Stomach (tissue), 9 donors: Measurements from ENCODE around the gene CALHM2. TPM values are rescaled to one million over a fixed set of nuclear protein-coding genes. Genes with fewer than 3 reads are reported as not detected.

Experiments used
- DNase-seq, 2 donors: peaks; one replicate each; pipeline versions ENCODE4 v3.0.0 to v3.0.0-alpha.2; 2013 to 2019
- H3K27ac ChIP-seq, 5 donors: fragments of 200-600 bp in 4 of 5; sonication (generic) in 4 of 5; one replicate each; pipeline ENCODE4 v1.5.1; 2013 to 2019; ENCODE audit warnings: mild to moderate bottlenecking in 1 of 5, moderate library complexity in 1 of 5
- H3K27me3 ChIP-seq, 3 donors: fragments of 200-600 bp; sonication (generic); one replicate each; pipeline ENCODE4 v1.5.1; 2017 to 2019; ENCODE audit warnings: mixed run types in 1 of 3
- H3K36me3 ChIP-seq, 4 donors: fragments of 200-600 bp; sonication (generic); 1 replicate in 3 of 4; 2 replicates in 1 of 4; pipeline ENCODE4 v1.5.1; 2016 to 2019
- H3K4me1 ChIP-seq, 4 donors: fragments of 200-600 bp; sonication (generic); one replicate each; pipeline ENCODE4 v1.5.1; 2016 to 2019
- H3K4me3 ChIP-seq, 4 donors: fragments of 200-600 bp; sonication (generic) in 3 of 4; one replicate each; pipeline ENCODE4 v1.5.1; 2016 to 2019; ENCODE audit warnings: mild to moderate bottlenecking in 1 of 4
- H3K9me3 ChIP-seq, 4 donors: fragments of 200-600 bp; sonication (generic); one replicate each; pipeline ENCODE4 v1.5.1; 2016 to 2019
- CTCF ChIP-seq, 7 experiments: fragments of 450-650 bp in 4 of 7; fragments of 200-600 bp in 3 of 7; sonication (generic) in 3 of 7; IDR thresholded peaks; one replicate each; pipeline ENCODE4 v1.5.1; 2016 to 2019; ENCODE audit warnings: antibody characterized with exemption in 7 of 7, control low read depth in 2 of 7, mild to moderate bottlenecking in 1 of 7
- EP300 ChIP-seq: sonication (generic); formaldehyde crosslinking; IDR thresholded peaks from one replicate; pipeline ENCODE4 v1.6.1; 2017; ENCODE audit warnings: antibody characterized with exemption
- POLR2A ChIP-seq, 4 donors: fragments of 450-650 bp; IDR thresholded peaks; one replicate each; pipeline ENCODE4 v1.6.1; 2016; ENCODE audit warnings: antibody characterized with exemption in 4 of 4, control low read depth in 2 of 4, mild to moderate bottlenecking in 1 of 4, moderate library complexity in 1 of 4
- POLR2AphosphoS5 ChIP-seq, 3 donors: sonication (generic); formaldehyde crosslinking; IDR thresholded peaks; one replicate each; pipeline ENCODE4 v1.6.1; 2016; ENCODE audit warnings: antibody characterized with exemption in 3 of 3
- WGBS, 5 donors: extraction: QIAGEN DNeasy Blood & Tissue Kit in 3 of 5; methylation state at CpG; one replicate each; pipeline versions ENCODE4 v1.1.5 to v1.1.7; 2013 to 2018; 5-methylcytosine and 5-hydroxymethylcytosine counted together
- intact Hi-C: fragments of 100-400 bp; cut with DNase I; formaldehyde crosslinking; loops from one replicate; pipeline ENCODE4 v1.15.1; 2023; ENCODE audit warnings: low total_unique reads
- polyA plus RNA-seq, 3 donors: library from polyadenylated mRNA; stranded (reverse); fragments of 200-250 nt; gene quantifications; one replicate each; pipeline ENCODE4 v1.2.3, GENCODE V29; 2013
- total RNA-seq, 5 donors: library from RNA; depleted of rRNA; stranded (reverse); fragments of >200 nt; gene quantifications; one replicate each; pipeline versions ENCODE4 v1.1.0 to v1.2.3, GENCODE V29; 2014 to 2016
- donor health status: healthy with polysubstance abuse.
- donor health status: Bipolar disorder and iron deficiency.
- donor health status: healthy.

Gene CALHM2
- total and polyA plus RNA-seq, 8 donors = 1.8 to 30.1 (median 9.5) TPM

GRCh38 chr10:103467406-103467805 lies 15.2 kb upstream of the CALHM2 start:
- Histone ChIP-seq H3K4me3 (no peak overlapping the region), H3K27ac (no peak overlapping the region)
- 80 to 91% (median 88%) methylated on average over 7 of the region's 7 CpGs for WGBS, 5 donors

GRCh38 chr10:103466734-103467133 lies 14.6 kb upstream of the CALHM2 start:
- Histone ChIP-seq H3K27me3 (peaks cover 0 to 5% (median 0%) of the 10 kb centered on the region in 3 donors), H3K36me3 (no peaks in the 10 kb centered on the region), H3K4me3 (no peak overlapping the region), H3K9me3 (no peaks in the 10 kb centered on the region), H3K4me1 (peaks cover 0 to 8% (median 4%) of the 10 kb centered on the region in 4 donors), H3K27ac (no peak overlapping the region)
- DNase-seq = no peak
- TF ChIP-seq POLR2A (IDR thresholded peaks at IDR 0.05) = no peak
- TF ChIP-seq EP300 = no peak
- no peak for TF ChIP-seq POLR2AphosphoS5 (IDR thresholded peaks at IDR 0.05)
- no peak for TF ChIP-seq CTCF (IDR thresholded peaks at IDR 0.05)
- intact Hi-C loops = no loop called here
- 82 to 89% (median 84%) methylated on average over 3 of the region's 3 CpGs for WGBS, 5 donors

More at GRCh38 chr10:103467406-103467805, 15.2 kb upstream of the CALHM2 start:
- H3K4me1 ChIP-seq = peaks cover 0 to 13% (median 4%) of the 10 kb centered on the region in 4 donors
- no peak for TF ChIP-seq CTCF (IDR thresholded peaks at IDR 0.05)
- TF ChIP-seq POLR2A (IDR thresholded peaks at IDR 0.05) = no peak
- TF ChIP-seq POLR2AphosphoS5 (IDR thresholded peaks at IDR 0.05) = no peak
- no peak for TF ChIP-seq EP300
- no peaks in the 10 kb centered on the region for H3K36me3 ChIP-seq
- intact Hi-C loops = no loop called here
- peaks cover 0 to 8% (median 0%) of the 10 kb centered on the region in 3 donors for H3K27me3 ChIP-seq
- no peak for DNase-seq
- H3K9me3 ChIP-seq = no peaks in the 10 kb centered on the region

GRCh38 chr10:103465411-103466179 lies 13.4 kb upstream of the CALHM2 start:
- H3K9me3 ChIP-seq = no peaks in the 10 kb centered on the region
- WGBS, 5 donors = 86 to 92% (median 88%) methylated on average over 14 of the region's 14 CpGs
- no peaks in the 10 kb centered on the region for H3K27me3 ChIP-seq
- H3K4me3 ChIP-seq = no peak overlapping the region
- TF ChIP-seq POLR2AphosphoS5 (IDR thresholded peaks at IDR 0.05) (no peak), POLR2A (IDR thresholded peaks at IDR 0.05) (no peak), EP300 (no peak), CTCF (IDR thresholded peaks at IDR 0.05) (no peak)
- intact Hi-C loops = no loop called here
- DNase-seq = no peak
- H3K4me1 ChIP-seq = no peaks in the 10 kb centered on the region
- no peaks in the 10 kb centered on the region for H3K36me3 ChIP-seq
- no peak overlapping the region for H3K27ac ChIP-seq

- no peak for DNase-seq
- no peak overlapping the region for H3K27ac ChIP-seq
- H3K4me1 ChIP-seq = no peaks in the 10 kb centered on the region
- no peak for TF ChIP-seq POLR2A (IDR thresholded peaks at IDR 0.05)
- TF ChIP-seq EP300 = no peak
- no peak for TF ChIP-seq POLR2AphosphoS5 (IDR thresholded peaks at IDR 0.05)
- no peak for TF ChIP-seq CTCF (IDR thresholded peaks at IDR 0.05)
- no peaks in the 10 kb centered on the region for H3K27me3 ChIP-seq
- H3K9me3 ChIP-seq = no peaks in the 10 kb centered on the region
- WGBS, 5 donors = 63 to 76% (median 70%) methylated on average over 4 of the region's 4 CpGs
- H3K4me3 ChIP-seq = no peak overlapping the region
- no peaks in the 10 kb centered on the region for H3K36me3 ChIP-seq
- intact Hi-C loops = no loop called here
Observed at GRCh38 chr10:103463499-103463898, 11.3 kb upstream of the CALHM2 start.
